ES-I3 (cell line): Measurements from ENCODE around the gene ZBTB32.
A peak's percentile ranks its signal among the peaks of the same experiment; 100 is the strongest.
"Not testable (repeated sequence)": the region's sequence is repeated elsewhere in the genome, so short reads cannot be mapped to it uniquely, and the experiment has no call there.

Source experiments
- H3K36me3 ChIP-seq: 2 replicates; pipeline ENCODE4 v1.6.1; 2013; ENCODE audit warnings: mild to moderate bottlenecking, low read length, control low read depth, moderate library complexity; ENCODE audit not compliant: insufficient read depth
- H3K4me1 ChIP-seq: 2 replicates; pipeline ENCODE4 v1.6.1; 2013; ENCODE audit warnings: mild to moderate bottlenecking, control low read depth, low read length; ENCODE audit not compliant: insufficient read depth
- H3K9ac ChIP-seq: 2 replicates; pipeline ENCODE4 v1.6.1; 2013; ENCODE audit warnings: low read depth, mild to moderate bottlenecking, low read length, moderate library complexity
- H3K9me3 ChIP-seq: 2 replicates; pipeline ENCODE4 v1.6.1; 2013; ENCODE audit warnings: mild to moderate bottlenecking, low read length, moderate library complexity; ENCODE audit not compliant: control insufficient read depth, insufficient read depth

Gene ZBTB32

GRCh38 chr19:35673121-35673804 lies 31.1 kb upstream of the ZBTB32 start:
- H3K9me3 ChIP-seq: no peaks in the 10 kb centered on the region
- H3K4me1 ChIP-seq: no peaks in the 10 kb centered on the region
- H3K9ac ChIP-seq: peak overlapping the region; percentile 50
- no peaks in the 10 kb centered on the region for H3K36me3 ChIP-seq

- Histone ChIP-seq H3K9ac (no peak overlapping the region), H3K4me1 (no peaks in the 10 kb centered on the region), H3K9me3 (no peaks in the 10 kb centered on the region), H3K36me3 (no peaks in the 10 kb centered on the region)
Measured at GRCh38 chr19:35675589-35676140, 28.7 kb upstream of the ZBTB32 start.

- no peaks in the 10 kb centered on the region for H3K36me3 ChIP-seq
- no peaks in the 10 kb centered on the region for H3K4me1 ChIP-seq
- H3K9ac ChIP-seq: no peak overlapping the region
- no peaks in the 10 kb centered on the region for H3K9me3 ChIP-seq
Measured at GRCh38 chr19:35689836-35690235, 14.5 kb upstream of the ZBTB32 start.

DNA sequence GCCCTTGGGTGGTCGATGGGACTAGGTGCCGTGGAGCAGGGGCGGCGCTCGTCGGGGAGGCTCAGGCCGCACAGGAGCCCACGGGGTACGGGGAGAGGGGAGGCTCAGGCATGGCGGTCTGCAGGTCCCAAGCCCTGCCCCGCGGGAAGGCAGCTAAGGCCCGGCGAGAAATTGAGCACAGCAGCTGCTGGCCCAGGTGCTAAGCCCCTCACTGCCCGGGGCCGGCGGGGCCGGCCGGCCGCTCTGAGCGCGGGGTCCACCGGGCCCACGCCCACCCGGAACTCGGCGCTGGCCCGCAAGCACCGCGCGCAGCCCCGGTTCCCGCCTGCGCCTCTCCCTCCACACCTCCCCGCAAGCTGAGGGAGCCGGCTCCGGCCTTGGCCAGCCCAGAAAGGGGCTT lies 13.3 kb upstream of the ZBTB32 start:
- H3K36me3 ChIP-seq, H3K9me3 ChIP-seq, H3K4me1 ChIP-seq, H3K9ac ChIP-seq: not testable (repeated sequence)

GRCh38 chr19:35692010-35692409 lies 12.3 kb upstream of the ZBTB32 start:
- Histone ChIP-seq H3K36me3 (no peaks in the 10 kb centered on the region), H3K4me1 (no peaks in the 10 kb centered on the region), H3K9me3 (no peaks in the 10 kb centered on the region), H3K9ac (no peak overlapping the region)

- Histone ChIP-seq H3K4me1 (no peaks in the 10 kb centered on the region), H3K9me3 (no peaks in the 10 kb centered on the region), H3K9ac (no peak overlapping the region), H3K36me3 (no peaks in the 10 kb centered on the region)
Measured at GRCh38 chr19:35693422-35693821, 10.9 kb upstream of the ZBTB32 start.

GRCh38 chr19:35693835-35694599 lies 10.3 kb upstream of the ZBTB32 start:
- no peak overlapping the region for H3K9ac ChIP-seq

DNA sequence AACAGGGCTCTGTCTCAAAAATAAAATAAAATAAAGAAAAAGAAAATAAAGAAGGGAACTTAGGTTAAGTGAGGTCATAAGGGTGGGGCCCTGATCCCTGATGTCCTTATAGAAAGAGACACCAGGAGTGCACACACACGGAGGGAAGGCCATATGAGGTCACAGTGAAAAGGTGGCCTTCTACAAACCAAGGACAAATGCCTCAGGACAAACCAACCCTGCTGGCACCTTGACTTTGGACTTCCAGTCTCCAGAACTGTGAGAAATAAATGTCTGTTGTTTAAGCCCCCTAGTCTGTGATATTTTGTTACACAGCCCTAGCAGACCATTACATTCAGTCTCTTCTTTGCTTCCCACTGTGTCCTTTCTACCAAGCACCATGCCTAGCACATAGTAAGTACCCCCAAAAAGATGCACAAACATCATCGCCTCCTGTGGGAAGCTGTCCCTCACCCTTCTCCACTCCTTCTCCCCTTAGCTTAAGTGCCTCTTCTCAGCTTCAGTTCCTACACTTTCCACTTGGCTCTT lies 8.4 kb upstream of the ZBTB32 start:
- Histone ChIP-seq H3K4me1 (no peaks in the 10 kb centered on the region), H3K9ac (no peak overlapping the region), H3K9me3 (no peaks in the 10 kb centered on the region), H3K36me3 (no peaks in the 10 kb centered on the region)

More at GRCh38 chr19:35693835-35694599, 10.3 kb upstream of the ZBTB32 start:
- no peaks in the 10 kb centered on the region for H3K4me1 ChIP-seq
- H3K36me3 ChIP-seq: no peaks in the 10 kb centered on the region
- no peaks in the 10 kb centered on the region for H3K9me3 ChIP-seq

DNA sequence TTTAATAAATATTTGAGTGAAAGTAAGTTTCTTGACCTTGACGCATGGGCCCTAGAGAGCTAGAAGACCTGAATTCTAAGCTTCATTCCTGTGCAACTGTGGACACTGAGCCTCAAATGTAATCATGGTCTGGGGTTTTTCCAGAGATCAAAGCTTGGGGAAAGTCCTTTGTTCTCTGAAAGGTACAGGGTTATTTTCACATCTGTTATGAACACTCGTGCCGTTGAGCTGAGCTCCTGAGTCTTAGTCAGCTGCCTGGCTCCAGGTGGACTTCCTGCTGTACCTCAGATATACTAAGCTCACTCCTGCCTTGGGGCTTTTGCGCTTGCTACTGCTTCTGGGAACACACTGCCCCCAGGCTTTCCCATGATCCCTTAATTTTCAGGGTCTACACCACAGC lies 7.5 kb upstream of the ZBTB32 start:
- H3K36me3 ChIP-seq: no peaks in the 10 kb centered on the region
- H3K9me3 ChIP-seq: no peaks in the 10 kb centered on the region
- H3K4me1 ChIP-seq: no peaks in the 10 kb centered on the region
- H3K9ac ChIP-seq: no peak overlapping the region

DNA sequence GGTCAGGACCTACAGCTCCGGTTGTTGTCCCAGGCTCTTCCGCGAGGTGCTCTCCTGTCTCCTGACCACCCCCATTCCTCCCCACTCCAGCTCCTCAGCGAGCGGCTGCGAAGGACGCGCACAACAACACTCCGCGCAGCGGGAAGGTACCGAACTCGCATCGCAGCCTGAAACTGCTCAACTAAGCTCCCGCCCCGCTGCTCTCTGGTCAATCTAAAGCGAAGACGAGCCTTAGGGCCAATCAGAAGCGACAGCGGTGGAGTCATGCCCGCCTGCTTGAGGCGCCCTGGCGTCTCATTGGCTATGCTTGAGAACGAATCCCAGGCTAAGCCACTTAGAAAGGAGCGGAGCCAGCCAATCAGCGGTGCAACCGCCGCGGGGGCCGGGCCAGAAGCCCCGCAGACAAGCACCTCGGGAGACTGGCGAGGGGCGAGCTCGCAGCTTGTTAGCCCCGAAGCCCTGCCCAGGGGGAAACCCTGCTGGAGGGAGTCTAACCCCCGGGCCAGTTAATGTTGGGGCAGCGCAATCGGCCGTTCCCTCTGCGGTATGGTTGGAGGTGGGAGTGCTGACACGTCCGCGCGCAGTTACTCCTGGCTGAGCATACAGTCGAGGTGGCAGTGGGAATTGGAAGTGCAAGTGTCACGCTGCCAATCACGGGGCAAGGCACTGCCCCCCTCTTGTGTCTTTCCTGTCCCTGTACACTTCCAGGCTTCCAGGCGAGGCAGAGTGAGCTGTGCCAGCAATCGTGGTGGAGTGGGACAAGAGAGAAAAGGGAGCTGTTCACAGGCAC lies 1.9 kb upstream of the ZBTB32 start:
- Histone ChIP-seq H3K36me3 (no peaks in the 10 kb centered on the region), H3K9ac (peak overlapping the region; percentile 53; the same call in 1 of the 2 replicates), H3K9me3 (no peaks in the 10 kb centered on the region), H3K4me1 (no peaks in the 10 kb centered on the region)

DNA sequence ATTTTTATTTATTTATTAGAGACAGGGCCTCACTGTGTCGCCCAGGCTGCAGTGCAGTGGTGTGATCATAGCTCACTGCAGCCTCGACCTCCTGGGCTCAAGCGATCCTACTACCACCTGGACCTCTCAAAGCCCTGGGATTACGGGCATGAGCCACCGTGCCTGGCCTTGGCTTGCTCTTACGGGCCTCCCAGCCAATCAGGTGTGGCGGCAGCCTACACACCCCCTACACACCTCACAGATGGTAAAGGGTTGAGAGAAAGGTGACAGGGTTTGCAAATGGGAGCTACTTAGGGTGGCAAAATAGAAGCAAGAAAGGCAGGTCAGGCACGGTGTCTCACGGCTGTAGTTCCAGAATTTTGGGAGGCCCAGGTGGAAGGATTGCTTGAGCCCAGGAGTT lies 1.0 kb upstream of the ZBTB32 start:
- no peaks in the 10 kb centered on the region for H3K9me3 ChIP-seq
- H3K4me1 ChIP-seq: no peaks in the 10 kb centered on the region
- H3K9ac ChIP-seq: peak overlapping the region; percentile 53; the same call in 1 of the 2 replicates
- no peaks in the 10 kb centered on the region for H3K36me3 ChIP-seq

- peaks cover 12% of the 10 kb centered on the region for H3K4me1 ChIP-seq
- no peak overlapping the region for H3K9ac ChIP-seq
- H3K36me3 ChIP-seq: no peaks in the 10 kb centered on the region
- no peaks in the 10 kb centered on the region for H3K9me3 ChIP-seq
Measured at GRCh38 chr19:35708391-35708790, 4.0 kb downstream of the ZBTB32 start.

DNA sequence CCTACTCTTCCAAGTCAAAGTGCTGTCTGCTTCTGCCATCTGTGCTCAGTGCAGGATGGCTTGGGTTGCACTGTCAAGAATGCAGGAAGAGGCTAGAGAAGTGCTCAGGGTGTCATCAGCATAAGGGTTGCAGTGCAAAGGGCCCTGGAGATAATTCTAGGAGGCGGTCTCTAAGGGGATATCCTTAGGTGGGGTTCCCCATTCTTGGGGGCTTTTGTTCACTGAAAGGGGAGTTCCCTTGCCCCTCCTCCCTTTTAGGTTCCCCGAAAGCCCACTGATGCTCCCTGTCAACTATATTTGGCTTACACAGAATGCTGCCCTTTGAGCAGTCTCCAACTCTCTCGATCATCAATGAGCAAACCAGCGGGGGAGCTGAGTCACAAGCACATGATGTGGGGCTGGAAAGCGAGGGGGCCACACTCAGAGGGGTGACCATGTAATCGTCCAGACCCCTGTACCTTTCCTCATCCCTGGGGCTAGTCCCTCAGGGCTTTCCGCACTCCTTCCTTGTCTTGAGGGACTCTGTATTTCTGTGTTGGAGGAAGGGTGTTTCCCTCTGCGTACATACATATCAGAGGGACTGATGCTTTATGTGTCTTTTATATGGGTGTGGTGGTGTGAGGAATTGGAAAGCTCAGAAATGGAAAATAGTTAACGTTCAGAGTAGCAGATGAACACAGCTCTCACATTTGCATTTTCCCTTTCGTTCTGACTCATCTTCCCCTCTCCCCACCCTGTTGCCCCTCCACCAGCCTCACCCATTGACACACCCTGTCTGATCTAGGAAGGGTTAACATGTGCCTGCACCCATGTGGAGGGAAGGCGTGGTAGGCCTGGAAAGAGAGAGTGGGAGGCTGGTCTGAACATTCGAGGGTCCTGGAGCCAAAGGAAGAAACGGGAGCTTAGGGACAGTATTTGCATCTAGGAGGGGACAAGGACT lies 6.7 kb downstream of the ZBTB32 start:
- Histone ChIP-seq H3K4me1 (peaks cover 18% of the 10 kb centered on the region), H3K9me3 (no peaks in the 10 kb centered on the region), H3K9ac (peak overlapping the region; percentile 20; the same call in 1 of the 2 replicates), H3K36me3 (no peaks in the 10 kb centered on the region)
